Activated naive CD4-positive, alpha-beta T cell treated with anti-CD3 and anti-CD28 coated beads, Interleukin-2, amount 50 U/mL, for 72 hours (primary cell): ENCODE measurements around the gene ST6GAL1. TPM values are rescaled to one million over a fixed set of nuclear protein-coding genes. Genes with fewer than 3 reads are reported as not detected.
"Not testable (repeated sequence)": the region's sequence is repeated elsewhere in the genome, so short reads cannot be mapped to it uniquely, and the experiment has no call there.

Source experiments
- ATAC-seq, 2 donors: fragments of 150-1000 bp; cut with Tn5 transposase; 2 replicates each; pipeline ENCODE4 v1.10.0; 2021; ENCODE audit warnings: mild to moderate bottlenecking in 2 of 2, moderate library complexity in 2 of 2
- DNase-seq, 2 donors: peaks; one replicate each; pipeline ENCODE4 v3.0.0; 2021 to 2022; ENCODE audit warnings: low spot score in 2 of 2
- H3K27ac Mint-ChIP-seq, 2 donors: one replicate each; pipeline ENCODE4 v1.8.0; 2022; ENCODE audit warnings: mild to moderate bottlenecking in 2 of 2, mixed read lengths in 2 of 2
- H3K36me3 Mint-ChIP-seq, 2 donors: one replicate each; pipeline ENCODE4 v1.8.0; 2022; ENCODE audit warnings: mixed read lengths in 2 of 2
- H3K9me3 Mint-ChIP-seq, 2 donors: one replicate each; pipeline ENCODE4 v1.8.0; 2022; ENCODE audit warnings: mixed read lengths in 2 of 2
- total RNA-seq, 2 donors: library from RNA; stranded (reverse); gene quantifications; one replicate each; pipeline ENCODE4 v1.2.3, GENCODE V29; 2022

Gene ST6GAL1
- total RNA-seq, 2 donors from 2014 or later, result 32.0 to 96.6 TPM

GRCh38 chr3:187013159-187013716 lies 82.9 kb downstream of the ST6GAL1 start:
- DNase-seq (no peak), ATAC-seq (peak in 1 of 2 donors; percentile 13)
- Mint-ChIP-seq H3K9me3 (peaks cover 0 to 1% of the 10 kb centered on the region in 2 donors), H3K27ac (peak overlapping the region; percentile 55 to 91), H3K36me3 (peaks cover under 1 to 18% of the 10 kb centered on the region in 2 donors)

- no peaks in the 10 kb centered on the region for H3K9me3 Mint-ChIP-seq
- H3K27ac Mint-ChIP-seq, result no peak overlapping the region
- peaks cover 0 to 12% of the 10 kb centered on the region in 2 donors for H3K36me3 Mint-ChIP-seq
- no peak for ATAC-seq
- DNase-seq, result no peak
Observed at GRCh38 chr3:187014417-187014864, 84.1 kb downstream of the ST6GAL1 start.

- ATAC-seq (no peak), DNase-seq (no peak)
- peaks cover 0 to 12% of the 10 kb centered on the region in 2 donors for H3K36me3 Mint-ChIP-seq
- H3K9me3 Mint-ChIP-seq, result no peaks in the 10 kb centered on the region
- peak overlapping the region; percentile 25 to 70 for H3K27ac Mint-ChIP-seq
Observed at GRCh38 chr3:187015903-187016638, 85.7 kb downstream of the ST6GAL1 start.

- Mint-ChIP-seq H3K27ac (peak overlapping the region in 1 of 2 donors; percentile 70), H3K9me3 (no peaks in the 10 kb centered on the region), H3K36me3 (peaks cover 0 to 11% of the 10 kb centered on the region in 2 donors)
- ATAC-seq (no peak), DNase-seq (no peak)
Observed at GRCh38 chr3:187016639-187017345, 86.5 kb downstream of the ST6GAL1 start.

- Mint-ChIP-seq H3K36me3 (peaks cover 0 to 6% of the 10 kb centered on the region in 2 donors), H3K27ac (no peak overlapping the region), H3K9me3 (no peaks in the 10 kb centered on the region)
- ATAC-seq, result no peak
- DNase-seq, result no peak
Observed at GRCh38 chr3:187017511-187018230, 87.3 kb downstream of the ST6GAL1 start.

- DNase-seq (no peak), ATAC-seq (no peak)
- H3K27ac Mint-ChIP-seq, result peak overlapping the region; percentile 17 to 38
- peaks cover 0 to 3% of the 10 kb centered on the region in 2 donors for H3K36me3 Mint-ChIP-seq
- H3K9me3 Mint-ChIP-seq, result no peaks in the 10 kb centered on the region
Observed at GRCh38 chr3:187019542-187020072, 89.3 kb downstream of the ST6GAL1 start.

GRCh38 chr3:187020376-187020775 lies 90.0 kb downstream of the ST6GAL1 start:
- no peaks in the 10 kb centered on the region for H3K9me3 Mint-ChIP-seq
- H3K27ac Mint-ChIP-seq, result peak overlapping the region; percentile 17 to 70
- ATAC-seq (no peak), DNase-seq (no peak)
- H3K36me3 Mint-ChIP-seq, result no peaks in the 10 kb centered on the region

- Mint-ChIP-seq H3K27ac (peak overlapping the region in 1 of 2 donors; percentile 6), H3K36me3 (no peaks in the 10 kb centered on the region), H3K9me3 (no peaks in the 10 kb centered on the region)
- ATAC-seq (no peak), DNase-seq (no peak)
Observed at GRCh38 chr3:187021748-187022402, 91.5 kb downstream of the ST6GAL1 start.

GRCh38 chr3:187022403-187023029 lies 92.2 kb downstream of the ST6GAL1 start:
- no peaks in the 10 kb centered on the region for H3K9me3 Mint-ChIP-seq
- peaks cover 4 to 5% of the 10 kb centered on the region in 2 donors for H3K36me3 Mint-ChIP-seq
- ATAC-seq (no peak), DNase-seq (no peak)
- H3K27ac Mint-ChIP-seq, result no peak overlapping the region

GRCh38 chr3:187023340-187023739 lies 93.0 kb downstream of the ST6GAL1 start:
- H3K9me3 Mint-ChIP-seq, DNase-seq, ATAC-seq: not testable (repeated sequence)
- H3K27ac Mint-ChIP-seq, result peak overlapping the region in 1 of 2 donors; percentile 48
- peaks cover 11 to 12% of the 10 kb centered on the region in 2 donors for H3K36me3 Mint-ChIP-seq

GRCh38 chr3:187024536-187025226 lies 94.4 kb downstream of the ST6GAL1 start:
- ATAC-seq (no peak), DNase-seq (no peak)
- peaks cover 3% of the 10 kb centered on the region in 2 donors for H3K9me3 Mint-ChIP-seq
- peaks cover 20 to 24% of the 10 kb centered on the region in 2 donors for H3K36me3 Mint-ChIP-seq
- H3K27ac Mint-ChIP-seq, result peak overlapping the region; percentile 93 to 96

GRCh38 chr3:187025254-187025655 lies 94.9 kb downstream of the ST6GAL1 start:
- peak overlapping the region; percentile 93 to 96 for H3K27ac Mint-ChIP-seq
- ATAC-seq (peak; percentile 79 to 81), DNase-seq (peak in 1 of 2 donors; percentile 59)
- peaks cover 6% of the 10 kb centered on the region in 2 donors for H3K9me3 Mint-ChIP-seq
- peaks cover 25 to 29% of the 10 kb centered on the region in 2 donors for H3K36me3 Mint-ChIP-seq

GRCh38 chr3:187025656-187026316 lies 95.5 kb downstream of the ST6GAL1 start:
- peak overlapping the region; percentile 93 to 96 for H3K27ac Mint-ChIP-seq

GRCh38 chr3:187026317-187026670 lies 96.0 kb downstream of the ST6GAL1 start:
- DNase-seq (no peak), ATAC-seq (peak in 1 of 2 donors; percentile 46)
- Mint-ChIP-seq H3K9me3 (peaks cover 6% of the 10 kb centered on the region in 2 donors), H3K36me3 (peaks cover 25 to 40% of the 10 kb centered on the region in 2 donors), H3K27ac (peak overlapping the region; percentile 93 to 96)

More at GRCh38 chr3:187025656-187026316, 95.5 kb downstream of the ST6GAL1 start:
- ATAC-seq, result peak; percentile 33 to 52
- Mint-ChIP-seq H3K36me3 (peaks cover 25 to 35% of the 10 kb centered on the region in 2 donors), H3K9me3 (peaks cover 6% of the 10 kb centered on the region in 2 donors)
- DNase-seq, result peak; percentile 36 to 65
